Jurkat, Clone E6-1 (cell line): ENCODE data around the gene MAT1A. TPM values are rescaled to one million over a fixed set of nuclear protein-coding genes. Genes with fewer than 3 reads are reported as not detected.
"Not testable (repeated sequence)": the region's sequence is repeated elsewhere in the genome, so short reads cannot be mapped to it uniquely, and the experiment has no call there.

Source experiments
- DNase-seq: peaks from one replicate; pipeline ENCODE4 v3.0.0-alpha.2; 2011; ENCODE audit warnings: low read depth, low spot score
- H3K4me3 ChIP-seq: 2 replicates; pipeline ENCODE4 v1.5.1; 2011; ENCODE audit warnings: mild to moderate bottlenecking, low read length, control low read depth, moderate library complexity
- polyA plus RNA-seq: library from polyadenylated mRNA; unstranded; fragments of >200 nt; gene quantifications from one replicate; pipeline ENCODE4 v1.2.1, GENCODE V29; 2012; ENCODE audit warnings: missing spikeins; ENCODE audit not compliant: insufficient read length, insufficient read depth

The MAT1A gene
- polyA plus RNA-seq, result 0.93 TPM

DNA sequence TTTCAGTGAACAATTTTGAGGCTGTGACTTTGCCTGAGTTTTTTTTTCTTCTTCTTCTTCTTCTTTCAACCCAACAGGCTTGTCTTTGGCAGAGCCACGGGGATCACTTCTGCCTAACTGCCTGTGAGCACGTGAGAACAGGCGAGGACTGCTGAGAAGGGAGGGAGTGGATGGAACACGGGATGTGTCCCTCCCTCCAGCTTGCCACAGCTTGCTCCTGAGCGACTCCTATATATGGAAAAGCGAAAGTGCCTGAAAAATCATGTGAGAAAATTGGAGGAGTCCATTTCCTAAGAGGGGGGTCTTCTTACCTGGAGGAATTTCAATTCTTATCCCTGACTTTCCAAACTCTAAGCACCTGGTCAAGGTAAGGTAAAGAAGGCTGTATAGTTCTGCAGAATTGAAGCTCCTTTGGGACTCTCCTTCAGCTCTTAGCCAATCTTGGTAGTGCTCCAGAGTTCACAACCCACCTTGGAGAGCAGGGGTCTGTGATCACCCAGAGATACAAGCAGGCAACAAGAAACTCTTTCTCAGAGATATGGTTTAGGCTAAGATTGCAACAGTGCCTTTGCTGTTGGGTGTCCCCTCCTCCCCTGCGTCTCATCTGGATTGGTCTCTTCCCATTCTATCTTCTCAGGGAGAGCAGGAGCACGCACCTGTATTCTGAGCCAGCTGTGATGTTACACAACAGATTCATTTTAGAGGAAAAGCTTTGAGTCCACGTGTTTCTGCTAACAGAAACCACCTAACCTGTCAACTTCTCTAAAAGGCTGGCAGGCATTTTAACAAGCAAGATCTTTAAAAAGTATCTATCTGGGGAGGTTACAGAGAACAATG is at the start of gene MAT1A:
TSS of gene MAT1A (minus strand) at position 208 of the 837 bp plus-strand sequence. CDS start 235 bp downstream, outside the sequence.
- H3K4me3 ChIP-seq, result peak within 1 kb of the TSS; percentile 30
- peak; percentile 46 for DNase-seq

GRCh38 chr10:80333983-80334382 is 44.5 kb upstream of the MAT1A start:
- no peak for DNase-seq

DNA sequence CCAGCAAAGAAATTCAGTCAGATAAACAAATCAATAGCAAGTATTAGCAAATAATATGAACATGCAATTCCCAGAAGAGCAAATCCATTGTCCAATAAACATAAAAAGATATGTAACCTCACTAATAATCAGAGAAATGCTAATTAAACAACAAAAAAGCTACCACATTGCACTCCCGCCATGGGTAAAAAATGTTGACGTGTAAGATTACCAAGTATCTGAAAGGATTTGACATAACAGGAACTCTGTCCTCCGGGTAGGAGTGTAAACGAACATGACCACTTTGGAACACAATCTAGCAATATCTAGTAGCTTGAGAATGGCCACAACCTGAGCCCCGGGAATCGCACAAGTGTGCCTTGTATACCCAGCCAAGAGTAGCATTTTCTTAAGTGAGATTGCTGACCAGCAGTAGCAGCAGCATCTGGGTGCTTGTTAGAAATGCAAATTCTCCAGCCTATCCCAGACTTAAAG is 35.5 kb upstream of the MAT1A start:
- no peak overlapping the region for H3K4me3 ChIP-seq
- no peak for DNase-seq

More at GRCh38 chr10:80333983-80334382, 44.5 kb upstream of the MAT1A start:
- H3K4me3 ChIP-seq, result no peak overlapping the region

- no peak for DNase-seq
- no peak overlapping the region for H3K4me3 ChIP-seq
Measured at GRCh38 chr10:80324086-80324485, 34.6 kb upstream of the MAT1A start.

- H3K4me3 ChIP-seq, result no peak overlapping the region
- no peak for DNase-seq
Measured at GRCh38 chr10:80323311-80323710, 33.9 kb upstream of the MAT1A start.

DNA sequence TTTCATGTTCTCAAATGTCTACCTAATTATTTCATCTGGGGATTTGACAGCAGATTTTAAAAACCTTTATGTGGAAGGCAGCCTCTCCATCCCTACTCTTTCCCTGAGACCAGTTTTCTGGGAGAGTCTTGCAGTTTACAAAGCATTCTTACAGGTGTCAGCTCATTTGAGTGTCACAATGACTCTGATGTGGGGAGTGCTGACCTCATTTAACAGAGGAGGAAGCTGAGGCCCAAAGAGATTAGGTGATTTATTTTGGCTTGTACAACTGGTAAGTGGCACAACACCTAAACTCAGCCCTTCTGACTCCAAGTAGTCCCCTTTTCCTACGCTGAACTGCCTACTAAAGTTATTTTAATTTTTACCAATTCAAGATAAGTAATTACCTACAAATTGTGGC is 33.3 kb upstream of the MAT1A start:
- DNase-seq, result peak; percentile 41
- H3K4me3 ChIP-seq, result no peak overlapping the region

- no peak overlapping the region for H3K4me3 ChIP-seq
- no peak for DNase-seq
Measured at GRCh38 chr10:80322158-80322557, 32.7 kb upstream of the MAT1A start.

GRCh38 chr10:80321183-80321582 is 31.7 kb upstream of the MAT1A start:
- H3K4me3 ChIP-seq, result no peak overlapping the region
- no peak for DNase-seq

DNA sequence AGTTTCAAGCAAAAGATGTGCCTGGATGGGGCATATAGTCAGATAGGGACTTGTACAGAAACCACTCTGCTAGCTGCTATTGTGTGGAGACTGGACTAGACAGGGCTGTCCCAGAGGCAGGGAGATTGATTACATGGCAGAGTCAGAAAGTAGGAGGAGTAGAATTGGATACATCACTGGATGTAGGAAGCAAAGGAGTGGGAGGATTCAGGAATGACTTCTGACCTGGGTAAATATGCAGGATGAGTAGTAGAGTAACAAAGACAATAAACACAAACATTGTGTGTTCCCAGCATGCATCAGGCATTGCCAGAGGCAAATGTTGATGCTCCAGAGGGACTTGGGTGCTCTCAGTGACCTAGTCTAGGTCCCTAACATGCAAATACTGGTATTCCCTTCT is 30.9 kb upstream of the MAT1A start:
- H3K4me3 ChIP-seq, result no peak overlapping the region
- DNase-seq, result no peak

DNA sequence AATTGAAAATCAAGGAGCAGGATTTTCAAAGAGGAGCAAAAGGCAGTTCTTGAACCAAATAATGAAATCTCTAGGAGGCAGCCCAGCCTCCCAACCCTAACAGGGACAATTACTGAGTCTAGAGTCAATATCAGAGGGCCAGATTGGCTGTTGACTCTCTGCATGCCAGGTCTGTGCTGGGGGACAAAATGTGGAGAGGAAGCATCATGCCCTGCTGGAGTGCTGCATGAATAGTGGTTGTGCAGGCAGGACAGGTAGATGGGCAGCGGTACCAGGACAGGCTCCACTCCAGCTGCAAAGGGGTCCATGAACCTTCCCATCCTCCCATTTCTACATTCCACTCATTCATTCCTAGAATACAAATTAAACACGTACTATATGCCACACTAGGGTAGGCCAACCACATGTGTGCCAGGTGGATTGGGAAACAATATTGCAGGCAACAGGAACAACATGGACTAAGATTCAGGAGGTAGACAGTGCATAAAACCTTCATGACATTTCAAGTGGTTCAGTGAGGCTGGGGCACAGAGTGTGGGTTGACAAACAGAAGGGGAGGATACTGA is 30.4 kb upstream of the MAT1A start:
- H3K4me3 ChIP-seq, result no peak overlapping the region
- no peak for DNase-seq

- H3K4me3 ChIP-seq, result no peak overlapping the region
- no peak for DNase-seq
Measured at GRCh38 chr10:80319318-80319717, 29.9 kb upstream of the MAT1A start.

- H3K4me3 ChIP-seq, result no peak overlapping the region
- DNase-seq, result no peak
Measured at GRCh38 chr10:80318742-80319141, 29.3 kb upstream of the MAT1A start.

- no peak for DNase-seq
- H3K4me3 ChIP-seq, result no peak overlapping the region
Measured at GRCh38 chr10:80315391-80315790, 25.9 kb upstream of the MAT1A start.

GRCh38 chr10:80313523-80313922 is 24.1 kb upstream of the MAT1A start:
- DNase-seq, result no peak
- no peak overlapping the region for H3K4me3 ChIP-seq

GRCh38 chr10:80305989-80306388 is 16.5 kb upstream of the MAT1A start:
- DNase-seq, H3K4me3 ChIP-seq: not testable (repeated sequence)

DNA sequence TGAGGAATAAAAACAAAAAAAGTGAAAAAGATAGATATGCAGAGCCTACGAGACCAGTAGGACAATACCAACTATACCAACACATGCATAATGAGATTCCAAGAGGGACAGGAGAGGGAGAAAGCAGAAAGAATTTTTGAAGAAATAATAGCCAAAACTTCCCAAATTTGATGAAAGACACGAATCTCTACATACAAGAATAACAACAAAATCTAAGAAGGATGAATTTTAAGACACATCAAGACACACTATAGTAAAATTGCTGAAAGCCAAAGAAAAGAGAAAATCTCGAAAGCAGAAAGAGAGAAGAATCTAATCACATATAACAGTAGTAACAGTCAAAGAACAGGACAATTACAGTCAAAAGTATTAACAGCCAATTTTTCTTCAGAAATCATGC is 7.5 kb upstream of the MAT1A start:
- no peak for DNase-seq
- no peak overlapping the region for H3K4me3 ChIP-seq

DNA sequence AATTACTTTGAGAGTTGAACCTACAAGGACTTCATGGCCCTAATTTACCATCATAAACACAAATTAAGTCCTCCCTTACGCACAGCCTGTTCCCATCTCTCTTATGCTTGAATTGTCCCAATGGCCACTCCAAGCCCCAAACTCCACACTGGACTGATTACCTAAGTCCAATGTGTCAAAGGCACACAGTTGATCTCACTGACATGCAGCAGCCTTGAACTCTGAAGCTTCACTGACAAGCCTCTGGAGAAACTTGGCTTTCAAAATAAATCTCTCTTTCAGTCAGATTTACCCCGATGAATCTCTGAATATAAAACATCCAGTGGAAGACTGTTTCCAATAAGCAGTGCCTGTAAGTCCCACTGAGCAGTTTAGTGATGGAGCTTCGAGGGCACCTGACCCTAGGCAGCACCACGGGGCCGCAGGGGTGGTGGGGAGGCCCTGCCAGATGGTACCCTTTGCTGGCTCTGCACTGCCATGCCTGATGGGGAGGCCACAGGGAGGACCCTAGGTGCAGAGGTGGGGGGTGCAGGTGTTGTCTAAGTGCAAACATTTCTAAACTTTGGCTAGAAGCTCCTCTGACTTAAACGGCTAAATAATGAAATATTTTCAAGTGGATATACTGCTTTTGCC is 3.3 kb upstream of the MAT1A start:
- no peak overlapping the region for H3K4me3 ChIP-seq
- no peak for DNase-seq

- no peak overlapping the region for H3K4me3 ChIP-seq
- DNase-seq, result no peak
Measured at GRCh38 chr10:80290474-80291220, 1.2 kb upstream of the MAT1A start.

GRCh38 chr10:80288849-80289248 is 609 bp downstream of the MAT1A start:
- H3K4me3 ChIP-seq, result no peak overlapping the region
- DNase-seq, result no peak
